Mucosa of descending colon (tissue), 3 donors: ENCODE data around the gene PPP2R1A. TPM values are rescaled to one million over a fixed set of nuclear protein-coding genes. Genes with fewer than 3 reads are reported as not detected.
A peak's percentile ranks its signal among the peaks of the same experiment; 100 is the strongest.

Experiments
- ATAC-seq: fragments of 200-7000 bp; cut with Tn5 transposase; one replicate; pipeline ENCODE4 v1.9.1; 2020; ENCODE audit warnings: mild to moderate bottlenecking, moderate library complexity
- DNase-seq, 3 donors: peaks; one replicate each; pipeline ENCODE4 v3.0.0-alpha.2; 2020
- H3K36me3 ChIP-seq: fragments of 200-600 bp; one replicate; pipeline ENCODE4 v1.8.0; 2021; ENCODE audit warnings: low read depth, mild to moderate bottlenecking
- H3K4me1 ChIP-seq: fragments of 200-600 bp; one replicate; pipeline ENCODE4 v1.8.0; 2021; ENCODE audit warnings: low read depth, mild to moderate bottlenecking
- H3K4me3 ChIP-seq: fragments of 200-600 bp; one replicate; pipeline ENCODE4 v1.8.0; 2021; ENCODE audit warnings: mild to moderate bottlenecking
- H3K9me3 ChIP-seq: fragments of 200-600 bp; one replicate; pipeline ENCODE4 v1.8.0; 2021; ENCODE audit warnings: mild to moderate bottlenecking
- intact Hi-C, 2 donors: fragments of 100-400 bp; cut with DNase I in 1 of 2; cut with micrococcal nuclease in 1 of 2; formaldehyde crosslinking; loops; one replicate each; pipeline versions ENCODE4 v1.11.0 to v1.11.1; 2022; cut with DNase I, micrococcal nuclease
- total RNA-seq, 3 donors: library from RNA; stranded (reverse); fragmentation: NEBNext Ultra II Directional in 2 of 3; extraction: Animal tissue kit (Norgen Biotek cat#: 25700) in 2 of 3; gene quantifications; one replicate each; pipeline versions ENCODE4 v1.2.1 to v1.2.4, GENCODE V29; 2021 to 2023
- TF ChIP-seq, protein P1 (sequence below): fragments of 200-600 bp; IDR thresholded peaks from one replicate; pipeline ENCODE4 v1.8.0; 2022; ENCODE audit warnings: antibody characterized with exemption, mild to moderate bottlenecking
- donor health status: DM: no; HTN: no; CAD: no; lungs with moderate emphysema.
- donor health status: DM: no; HTN: no; CAD: no.
- donor health status: DM: no; HTN: yes; CAD: no.

PPP2R1A gene
- total RNA-seq, 3 donors from 2014 or later = 212 to 274 (median 273) TPM

DNA sequence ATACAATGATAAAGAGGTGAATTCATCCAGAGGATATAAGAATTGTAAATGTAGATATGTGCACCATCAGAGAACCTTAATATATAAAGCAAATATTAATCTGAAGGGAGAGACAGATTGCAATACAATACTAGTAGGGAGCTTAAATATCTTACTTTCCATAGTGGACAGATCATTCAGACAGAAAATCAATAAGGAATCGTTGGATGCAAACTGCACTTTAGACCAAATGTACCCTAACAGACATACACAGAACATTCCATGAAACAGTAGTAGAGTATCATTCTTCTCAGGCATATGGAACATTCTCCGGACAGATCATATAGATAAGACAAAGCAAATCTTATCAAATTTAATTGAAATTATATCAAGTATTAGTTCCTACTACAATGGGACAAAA, 44.6 kb downstream of the PPP2R1A start:
- TF ChIP-seq, protein P1, sequence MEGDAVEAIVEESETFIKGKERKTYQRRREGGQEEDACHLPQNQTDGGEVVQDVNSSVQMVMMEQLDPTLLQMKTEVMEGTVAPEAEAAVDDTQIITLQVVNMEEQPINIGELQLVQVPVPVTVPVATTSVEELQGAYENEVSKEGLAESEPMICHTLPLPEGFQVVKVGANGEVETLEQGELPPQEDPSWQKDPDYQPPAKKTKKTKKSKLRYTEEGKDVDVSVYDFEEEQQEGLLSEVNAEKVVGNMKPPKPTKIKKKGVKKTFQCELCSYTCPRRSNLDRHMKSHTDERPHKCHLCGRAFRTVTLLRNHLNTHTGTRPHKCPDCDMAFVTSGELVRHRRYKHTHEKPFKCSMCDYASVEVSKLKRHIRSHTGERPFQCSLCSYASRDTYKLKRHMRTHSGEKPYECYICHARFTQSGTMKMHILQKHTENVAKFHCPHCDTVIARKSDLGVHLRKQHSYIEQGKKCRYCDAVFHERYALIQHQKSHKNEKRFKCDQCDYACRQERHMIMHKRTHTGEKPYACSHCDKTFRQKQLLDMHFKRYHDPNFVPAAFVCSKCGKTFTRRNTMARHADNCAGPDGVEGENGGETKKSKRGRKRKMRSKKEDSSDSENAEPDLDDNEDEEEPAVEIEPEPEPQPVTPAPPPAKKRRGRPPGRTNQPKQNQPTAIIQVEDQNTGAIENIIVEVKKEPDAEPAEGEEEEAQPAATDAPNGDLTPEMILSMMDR = no peak
- no peak for ATAC-seq
- no peaks in the 10 kb centered on the region for H3K4me1 ChIP-seq
- H3K9me3 ChIP-seq = no peaks in the 10 kb centered on the region
- H3K4me3 ChIP-seq = no peak overlapping the region
- no peak for DNase-seq
- intact Hi-C loops = loop anchor here in 1 of 2 donors (10.0 kb wide), 1 partner anchor 100 kb away; the partner anchor contains the start of gene ZNF616
- H3K36me3 ChIP-seq = no peaks in the 10 kb centered on the region

- no peak for DNase-seq
- Histone ChIP-seq H3K36me3 (no peaks in the 10 kb centered on the region), H3K9me3 (no peaks in the 10 kb centered on the region), H3K4me1 (no peaks in the 10 kb centered on the region), H3K4me3 (no peak overlapping the region)
- TF ChIP-seq, protein P1 = no peak
- intact Hi-C loops = loop anchor here (2.0 to 10.0 kb wide), 2 partner anchors 98 to 102 kb away; partner anchors contain the start of gene ZNF616 (in 2 of the 2)
- ATAC-seq = no peak
Measured at GRCh38 chr19:52237197-52237596, 47.3 kb downstream of the PPP2R1A start.

GRCh38 chr19:52237771-52238400, 48.0 kb downstream of the PPP2R1A start:
- ATAC-seq (peak; percentile 91), DNase-seq (peak in 2 of 3 donors; percentile 59 to 70)
- Histone ChIP-seq H3K4me1 (no peaks in the 10 kb centered on the region), H3K9me3 (no peaks in the 10 kb centered on the region), H3K4me3 (no peak overlapping the region), H3K36me3 (no peaks in the 10 kb centered on the region)
- TF ChIP-seq, protein P1 = peak; percentile 74
- intact Hi-C loops = loop anchor here (2.0 to 10.0 kb wide), 2 partner anchors 99 to 103 kb away; partner anchors contain the start of gene ZNF616 (in 2 of the 2)

DNA sequence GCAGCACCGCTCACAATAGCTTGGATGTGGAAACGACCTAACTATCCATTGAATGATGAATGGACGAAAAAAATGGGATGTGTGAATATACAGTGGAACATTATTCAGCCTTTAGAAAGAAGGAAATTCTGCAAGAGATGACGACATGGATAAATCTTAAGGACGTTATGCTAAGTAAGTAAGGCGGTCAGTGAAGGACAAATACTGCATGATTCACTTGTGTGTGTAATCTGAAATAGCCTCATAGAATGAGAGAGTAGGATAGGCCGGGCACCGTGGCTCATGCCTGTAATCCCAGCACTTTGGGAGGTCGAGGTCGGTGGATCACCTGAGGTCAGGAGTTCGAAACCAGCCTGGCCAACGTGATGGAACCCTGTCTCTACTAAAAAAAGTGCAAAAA, 54.2 kb downstream of the PPP2R1A start:
- ATAC-seq = no peak
- DNase-seq = no peak
- intact Hi-C loops = no loop called here
- Histone ChIP-seq H3K4me1 (no peaks in the 10 kb centered on the region), H3K4me3 (no peak overlapping the region), H3K36me3 (no peaks in the 10 kb centered on the region), H3K9me3 (no peaks in the 10 kb centered on the region)
- TF ChIP-seq, protein P1 = no peak

GRCh38 chr19:52248241-52248640, 58.4 kb downstream of the PPP2R1A start:
- peaks cover 3% of the 10 kb centered on the region for H3K9me3 ChIP-seq
- no peaks in the 10 kb centered on the region for H3K4me1 ChIP-seq
- intact Hi-C loops = no loop called here
- TF ChIP-seq, protein P1 = no peak
- no peaks in the 10 kb centered on the region for H3K36me3 ChIP-seq
- DNase-seq (peak in 2 of 3 donors; percentile 66 to 86), ATAC-seq (peak; percentile 62)
- no peak overlapping the region for H3K4me3 ChIP-seq
